H9 (cell line): ENCODE results near the gene PCNX2. TPM values are rescaled to one million over a fixed set of nuclear protein-coding genes. Genes with fewer than 3 reads are reported as not detected.

Experiments used
- DNase-seq: peaks from one replicate; pipeline ENCODE4 v3.0.0-alpha.2; 2017
- H2AFZ ChIP-seq: one replicate; pipeline ENCODE4 v1.6.1; 2013; ENCODE audit warnings: mild to moderate bottlenecking, low read length, control low read depth, moderate library complexity
- H2AK5ac ChIP-seq: 2 replicates; pipeline ENCODE4 v1.6.1; 2013; ENCODE audit warnings: low read length, control low read depth, mixed read lengths; ENCODE audit not compliant: insufficient read length
- H2BK120ac ChIP-seq: one replicate; pipeline ENCODE4 v1.6.1; 2013; ENCODE audit warnings: low read depth, mild to moderate bottlenecking, low read length, control low read depth, inconsistent platforms; ENCODE audit not compliant: poor library complexity, severe bottlenecking
- H2BK12ac ChIP-seq: 2 replicates; pipeline ENCODE4 v1.6.1; 2013; ENCODE audit warnings: low read length, control low read depth, mixed read lengths, low read depth; ENCODE audit not compliant: insufficient read length
- H2BK15ac ChIP-seq: 2 replicates; pipeline ENCODE4 v1.6.1; 2013; ENCODE audit warnings: low read depth, low read length, control low read depth
- H2BK20ac ChIP-seq: one replicate; pipeline ENCODE4 v1.6.1; 2013; ENCODE audit warnings: low read depth, mild to moderate bottlenecking, low read length, control low read depth, inconsistent platforms; ENCODE audit not compliant: poor library complexity, severe bottlenecking
- H2BK5ac ChIP-seq: 2 replicates; pipeline ENCODE4 v1.6.1; 2013; ENCODE audit warnings: low read length, control low read depth, mixed read lengths; ENCODE audit not compliant: insufficient read length
- H3K14ac ChIP-seq: 2 replicates; pipeline ENCODE4 v1.6.1; 2013; ENCODE audit warnings: low read length, control low read depth; ENCODE audit not compliant: insufficient read depth
- H3K18ac ChIP-seq: 2 replicates; pipeline ENCODE4 v1.6.1; 2013; ENCODE audit warnings: low read depth, mild to moderate bottlenecking, mixed read lengths, low read length, control low read depth; ENCODE audit not compliant: insufficient read length
- H3K23ac ChIP-seq: 2 replicates; pipeline ENCODE4 v1.6.1; 2013; ENCODE audit warnings: low read length, control low read depth, mixed read lengths, low read depth; ENCODE audit not compliant: insufficient read length
- H3K23me2 ChIP-seq: 2 replicates; pipeline ENCODE4 v1.6.1; 2013; ENCODE audit warnings: low read depth, mild to moderate bottlenecking, mixed read lengths, low read length, control low read depth; ENCODE audit not compliant: insufficient read length, poor library complexity, severe bottlenecking
- H3K27ac ChIP-seq: 2 replicates; pipeline ENCODE4 v1.5.1; 2013; ENCODE audit warnings: low read length, control low read depth, mixed read lengths, low read depth; ENCODE audit not compliant: insufficient read length
- H3K27me3 ChIP-seq: 2 replicates; pipeline ENCODE4 v1.6.1; 2013; ENCODE audit warnings: low read length, control low read depth, inconsistent platforms; ENCODE audit not compliant: insufficient read depth
- H3K4ac ChIP-seq: 2 replicates; pipeline ENCODE4 v1.6.1; 2013; ENCODE audit warnings: low read depth, mild to moderate bottlenecking, control low read depth, inconsistent platforms, low read length, moderate library complexity
- H3K4me1 ChIP-seq: 2 replicates; pipeline ENCODE4 v1.6.1; 2013; ENCODE audit warnings: low read length, control low read depth, inconsistent platforms; ENCODE audit not compliant: insufficient read depth
- H3K4me2 ChIP-seq: 2 replicates; pipeline ENCODE4 v1.6.1; 2013; ENCODE audit warnings: low read length, control low read depth, mixed read lengths; ENCODE audit not compliant: insufficient read length, insufficient read depth
- H3K56ac ChIP-seq: 2 replicates; pipeline ENCODE4 v1.6.1; 2013; ENCODE audit warnings: low read depth, mild to moderate bottlenecking, mixed read lengths, low read length, control low read depth; ENCODE audit not compliant: insufficient read length
- H3K79me1 ChIP-seq: 2 replicates; pipeline ENCODE4 v1.6.1; 2013; ENCODE audit warnings: low read depth, mild to moderate bottlenecking, moderate library complexity, low read length, control low read depth, inconsistent platforms; ENCODE audit not compliant: insufficient read depth, poor library complexity, severe bottlenecking
- H3K79me2 ChIP-seq: 2 replicates; pipeline ENCODE4 v1.6.1; 2013; ENCODE audit warnings: low read length, control low read depth, inconsistent platforms; ENCODE audit not compliant: insufficient read depth
- H3K9ac ChIP-seq: 2 replicates; pipeline ENCODE4 v1.6.1; 2013; ENCODE audit warnings: low read length, control low read depth, mixed read lengths; ENCODE audit not compliant: insufficient read length; ENCODE audit errors: extremely low read depth
- H3K9me3 ChIP-seq: one replicate; pipeline ENCODE4 v1.6.1; 2013; ENCODE audit warnings: low read depth, low read length, inconsistent platforms; ENCODE audit not compliant: control insufficient read depth
- H3T11ph ChIP-seq: one replicate; pipeline ENCODE4 v1.6.1; 2013; ENCODE audit warnings: mild to moderate bottlenecking, low read length, control low read depth, inconsistent platforms
- H4K20me1 ChIP-seq: one replicate; pipeline ENCODE4 v1.6.1; 2013; ENCODE audit not compliant: control insufficient read depth, insufficient read length, insufficient read depth
- H4K5ac ChIP-seq: 2 replicates; pipeline ENCODE4 v1.6.1; 2013; ENCODE audit warnings: low read depth, mild to moderate bottlenecking, mixed read lengths, low read length, control low read depth; ENCODE audit not compliant: insufficient read length
- H4K8ac ChIP-seq: replicated peaks from 2 replicates; pipeline ENCODE4 v1.6.1; 2013; ENCODE audit warnings: low read length, control low read depth, mixed read lengths, low read depth; ENCODE audit not compliant: insufficient read length
- H4K91ac ChIP-seq: 2 replicates; pipeline ENCODE4 v1.6.1; 2013; ENCODE audit warnings: low read depth, mild to moderate bottlenecking, moderate library complexity, mixed read lengths, low read length, control low read depth; ENCODE audit not compliant: insufficient read length
- H3K27ac Mint-ChIP-seq, 3 experiments: 2 replicates in 2 of 3; 3 replicates in 1 of 3; pipeline ENCODE4 v1.8.0; 2020 to 2021; ENCODE audit warnings: mixed read lengths in 3 of 3, mild to moderate bottlenecking in 1 of 3, moderate library complexity in 1 of 3
- H3K27me3 Mint-ChIP-seq: 2 replicates; pipeline ENCODE4 v1.8.0; 2021; ENCODE audit warnings: low read depth, mild to moderate bottlenecking, moderate library complexity, mixed read lengths
- H3K36me3 Mint-ChIP-seq, 3 experiments: 2 replicates in 2 of 3; 3 replicates in 1 of 3; pipeline ENCODE4 v1.8.0; 2020 to 2021; ENCODE audit warnings: low read depth in 3 of 3, mixed read lengths in 3 of 3; ENCODE audit not compliant: insufficient read depth in 1 of 3
- H3K4me1 Mint-ChIP-seq, 2 experiments: 2 replicates each; pipeline ENCODE4 v1.8.0; 2020; ENCODE audit warnings: mixed read lengths in 2 of 2
- H3K4me3 Mint-ChIP-seq, 2 experiments: 2 replicates in 1 of 2; 3 replicates in 1 of 2; pipeline ENCODE4 v1.8.0; 2020 to 2021; ENCODE audit warnings: mild to moderate bottlenecking in 2 of 2, mixed read lengths in 2 of 2, moderate library complexity in 1 of 2
- H3K9me3 Mint-ChIP-seq, 2 experiments: 2 replicates in 1 of 2; 3 replicates in 1 of 2; pipeline ENCODE4 v1.8.0; 2020; ENCODE audit warnings: mild to moderate bottlenecking in 2 of 2, mixed read lengths in 2 of 2, moderate library complexity in 1 of 2
- CTCF ChIP-seq: fragments of 200-600 bp; sonication (generic); conservative IDR thresholded peaks from 3 replicates; pipeline ENCODE4 v1.8.0; 2021; ENCODE audit warnings: antibody characterized with exemption, mild to moderate bottlenecking
- WGBS: extraction: QIAGEN DNeasy Blood & Tissue Kit; methylation state at CpG from one replicate; pipeline ENCODE4 v1.1.7; 2013; ENCODE audit warnings: missing lambda C conversion rate, low lambda C conversion rate, mixed read lengths; ENCODE audit not compliant: insufficient read length; ENCODE audit errors: extremely low coverage; 5-methylcytosine and 5-hydroxymethylcytosine counted together
- total RNA-seq: library from RNA; stranded (reverse); gene quantifications from 2 replicates; pipeline ENCODE4 v1.2.1, GENCODE V29; 2021

PCNX2 gene
- total RNA-seq, 1 experiment from 2014 or later = 45.1 TPM

- H2AFZ ChIP-seq = no peak overlapping the region
- H3K14ac ChIP-seq = no peak overlapping the region
- no peak overlapping the region for H3K23ac ChIP-seq
- Mint-ChIP-seq H3K27me3 (no peaks in the 10 kb centered on the region), H3K27ac (no peak overlapping the region), H3K9me3 (no peaks in the 10 kb centered on the region), H3K4me3 (no peak overlapping the region), H3K36me3 (peaks cover 11 to 35% (median 12%) of the 10 kb centered on the region in 3 experiments; a peak in 6 of 7 replicates), H3K4me1 (peaks cover 3 to 5% of the 10 kb centered on the region in 2 experiments; a peak in 3 of 4 replicates)
- H4K91ac ChIP-seq = no peak overlapping the region
- H3K27ac ChIP-seq = no peak overlapping the region
- no peak overlapping the region for H2AK5ac ChIP-seq
- no peak overlapping the region for H3T11ph ChIP-seq
- WGBS = no CpG with 5 or more reads among the region's 2 CpGs
- no peak overlapping the region for H4K8ac ChIP-seq
- H2BK12ac ChIP-seq = no peak overlapping the region
- H3K27me3 ChIP-seq = no peaks in the 10 kb centered on the region
- no peak overlapping the region for H3K9ac ChIP-seq
- DNase-seq = no peak
- no peak overlapping the region for H3K18ac ChIP-seq
- H3K9me3 ChIP-seq = no peaks in the 10 kb centered on the region
- H3K79me1 ChIP-seq = no peaks in the 10 kb centered on the region
- no peaks in the 10 kb centered on the region for H3K79me2 ChIP-seq
- no peaks in the 10 kb centered on the region for H3K4me1 ChIP-seq
- H3K4me2 ChIP-seq = no peak overlapping the region
- H3K56ac ChIP-seq = no peak overlapping the region
- H2BK15ac ChIP-seq = no peak overlapping the region
- no peak for TF ChIP-seq CTCF
- no peak overlapping the region for H2BK5ac ChIP-seq
- no peak overlapping the region for H3K4ac ChIP-seq
- no peaks in the 10 kb centered on the region for H3K23me2 ChIP-seq
- no peak overlapping the region for H4K5ac ChIP-seq
- no peak overlapping the region for H2BK20ac ChIP-seq
- H2BK120ac ChIP-seq = no peak overlapping the region
- no peaks in the 10 kb centered on the region for H4K20me1 ChIP-seq
These were observed 53.8 kb downstream of the PCNX2 start for GRCh38 chr1:233241759-233242158.
